GM12892 (cell line): Measurements from ENCODE around the gene SULT1A1.

Experiments
- POLR2A ChIP-seq: IDR thresholded peaks from 2 replicates; pipeline ENCODE4 v1.6.1; 2011; ENCODE audit warnings: low read depth, low read length, control low read depth
- POLR2AphosphoS5 ChIP-seq: IDR thresholded peaks from 2 replicates; pipeline ENCODE4 v1.6.1; 2011; ENCODE audit warnings: low read depth, low read length, control low read depth
- TAF1 ChIP-seq: IDR thresholded peaks from 2 replicates; pipeline ENCODE4 v1.6.1; 2011; ENCODE audit warnings: low read depth, mild to moderate bottlenecking, control low read depth, low read length, borderline replicate concordance

DNA sequence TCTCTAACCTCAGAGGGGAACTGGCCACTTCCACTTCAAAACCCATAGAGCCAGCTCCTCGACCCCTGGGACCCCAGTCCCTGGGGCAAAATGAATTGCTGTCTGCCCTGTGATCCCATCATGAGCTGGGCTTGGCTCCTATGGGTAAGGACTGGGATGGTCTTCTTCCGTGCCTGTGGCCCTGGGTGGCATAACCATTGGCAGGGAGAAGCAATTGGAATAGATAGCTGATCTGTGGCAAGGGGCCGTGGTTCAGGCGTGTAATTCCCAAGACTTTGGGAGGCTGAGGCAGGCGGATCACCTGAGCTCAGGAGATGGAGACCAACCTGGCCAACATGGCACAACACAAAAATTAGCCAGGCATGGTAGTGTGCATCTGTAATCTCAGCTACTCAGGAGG lies 17.3 kb downstream of the SULT1A1 start:
- TF ChIP-seq POLR2A (no peak), POLR2AphosphoS5 (no peak), TAF1 (no peak)
